Sigmoid colon (tissue), 7 donors: ENCODE measurements around the gene PSME3IP1. TPM values are rescaled to one million over a fixed set of nuclear protein-coding genes. Genes with fewer than 3 reads are reported as not detected.

ENCODE experiments used
- DNase-seq: peaks from one replicate; pipeline ENCODE4 v3.0.0-alpha.2; 2019
- H3K27ac ChIP-seq, 4 donors: fragments of 200-600 bp; sonication (generic); one replicate each; pipeline ENCODE4 v1.5.1; 2016 to 2019; ENCODE audit warnings: mild to moderate bottlenecking in 1 of 4
- H3K27me3 ChIP-seq, 3 donors: fragments of 200-600 bp; sonication (generic); one replicate each; pipeline ENCODE4 v1.5.1; 2019; ENCODE audit warnings: mild to moderate bottlenecking in 1 of 3
- H3K36me3 ChIP-seq, 4 donors: fragments of 200-600 bp; sonication (generic); one replicate each; pipeline ENCODE4 v1.5.1; 2016 to 2019
- H3K4me1 ChIP-seq, 4 donors: fragments of 200-600 bp; sonication (generic); one replicate each; pipeline ENCODE4 v1.5.1; 2017 to 2019
- H3K4me3 ChIP-seq, 4 donors: fragments of 200-600 bp; sonication (generic); one replicate each; pipeline ENCODE4 v1.5.1; 2017 to 2019; ENCODE audit warnings: mild to moderate bottlenecking in 2 of 4, moderate library complexity in 1 of 4
- H3K9me3 ChIP-seq, 4 donors: fragments of 200-600 bp in 3 of 4; sonication (generic) in 3 of 4; one replicate each; pipeline versions ENCODE4 v1.5.1 to v1.6.1; 2013 to 2019
- CTCF ChIP-seq, 4 experiments: fragments of 450-650 bp in 3 of 4; fragments of 200-600 bp in 1 of 4; IDR thresholded peaks; one replicate each; pipeline ENCODE4 v1.5.1; 2016 to 2019; ENCODE audit warnings: antibody characterized with exemption in 4 of 4, mild to moderate bottlenecking in 3 of 4, moderate library complexity in 2 of 4
- EP300 ChIP-seq, 4 donors: sonication (generic); formaldehyde crosslinking; IDR thresholded peaks; one replicate each; pipeline ENCODE4 v1.6.1; 2017; ENCODE audit warnings: antibody characterized with exemption in 4 of 4
- POLR2A ChIP-seq, 2 donors: fragments of 450-650 bp; IDR thresholded peaks; one replicate each; pipeline ENCODE4 v1.6.1; 2016; ENCODE audit warnings: antibody characterized with exemption in 2 of 2, mild to moderate bottlenecking in 2 of 2, moderate library complexity in 2 of 2
- POLR2AphosphoS5 ChIP-seq, 4 donors: sonication (generic); formaldehyde crosslinking; IDR thresholded peaks; one replicate each; pipeline ENCODE4 v1.6.1; 2017; ENCODE audit warnings: antibody characterized with exemption in 4 of 4
- WGBS, 2 donors: extraction: QIAGEN DNeasy Blood & Tissue Kit; methylation state at CpG; one replicate each; pipeline ENCODE4 v1.1.7; 2013; 5-methylcytosine and 5-hydroxymethylcytosine counted together
- intact Hi-C: fragments of 100-400 bp; cut with DNase I; formaldehyde crosslinking; loops from one replicate; pipeline ENCODE4 v1.15.1; 2023
- polyA plus RNA-seq, 3 donors: library from polyadenylated mRNA; stranded (reverse); fragments of 200-250 nt; gene quantifications; one replicate each; pipeline ENCODE4 v1.2.3, GENCODE V29; 2013
- total RNA-seq, 4 donors: library from RNA; depleted of rRNA; stranded (reverse); fragments of >200 nt; gene quantifications; one replicate each; pipeline ENCODE4 v1.1.0, GENCODE V29; 2016
- donor health status: healthy with polysubstance abuse.
- donor health status: Bipolar disorder and iron deficiency.
- donor health status: healthy.

The PSME3IP1 gene
- total and polyA plus RNA-seq, 7 donors: 60.1 to 81.3 (median 73.9) TPM

- Histone ChIP-seq H3K9me3 (no peaks in the 10 kb centered on the region), H3K27ac (no peak overlapping the region), H3K36me3 (no peaks in the 10 kb centered on the region), H3K4me1 (no peaks in the 10 kb centered on the region), H3K4me3 (no peak overlapping the region), H3K27me3 (no peaks in the 10 kb centered on the region)
- DNase-seq: no peak
- WGBS, 2 donors: 92 to 93% methylated on average over 7 of the region's 7 CpGs
- intact Hi-C loops: no loop called here
- TF ChIP-seq POLR2AphosphoS5 (IDR thresholded peaks at IDR 0.05): no peak
- no peak for TF ChIP-seq CTCF (IDR thresholded peaks at IDR 0.05)
- TF ChIP-seq POLR2A (IDR thresholded peaks at IDR 0.05): no peak
- no peak for TF ChIP-seq EP300 (IDR thresholded peaks at IDR 0.05)
Measured at GRCh38 chr16:57105184-57105583, 80.7 kb downstream of the PSME3IP1 start.

GRCh38 chr16:57104706-57105105, 81.1 kb downstream of the PSME3IP1 start:
- Histone ChIP-seq H3K36me3 (no peaks in the 10 kb centered on the region), H3K4me1 (no peaks in the 10 kb centered on the region), H3K27ac (no peak overlapping the region), H3K9me3 (no peaks in the 10 kb centered on the region), H3K27me3 (no peaks in the 10 kb centered on the region), H3K4me3 (no peak overlapping the region)
- intact Hi-C loops: no loop called here
- TF ChIP-seq CTCF (IDR thresholded peaks at IDR 0.05): no peak
- no peak for TF ChIP-seq EP300 (IDR thresholded peaks at IDR 0.05)
- no peak for TF ChIP-seq POLR2AphosphoS5 (IDR thresholded peaks at IDR 0.05)
- TF ChIP-seq POLR2A (IDR thresholded peaks at IDR 0.05): no peak
- 66 to 75% methylated on average over 3 of the region's 3 CpGs for WGBS, 2 donors
- no peak for DNase-seq

- Histone ChIP-seq H3K4me1 (peaks cover 0 to 2% (median 0%) of the 10 kb centered on the region in 4 donors), H3K27me3 (no peaks in the 10 kb centered on the region), H3K36me3 (no peaks in the 10 kb centered on the region), H3K27ac (no peak overlapping the region), H3K9me3 (no peaks in the 10 kb centered on the region), H3K4me3 (no peak overlapping the region)
- WGBS, 2 donors: 84 to 86% methylated on average over 16 of the region's 16 CpGs
- no peak for DNase-seq
- TF ChIP-seq POLR2A (IDR thresholded peaks at IDR 0.05) (no peak), POLR2AphosphoS5 (IDR thresholded peaks at IDR 0.05) (no peak), CTCF (IDR thresholded peaks at IDR 0.05) (no peak), EP300 (IDR thresholded peaks at IDR 0.05) (no peak)
- intact Hi-C loops: no loop called here
Measured at GRCh38 chr16:57102888-57103851, 82.7 kb downstream of the PSME3IP1 start.

Other genes starting within 250 kb of the PSME3IP1 start
- under 1 TPM in 2 of 4 donors, not detected in 2; 0.36 to 0.55 TPM for gene CETP, start 224.1 kb downstream of the PSME3IP1 start, total RNA-seq
- gene CETP, start 224.1 kb downstream of the PSME3IP1 start, polyA plus RNA-seq: 1 to 10 TPM in 2 of 3 donors, not detected in 1; 1.2 to 2.1 TPM
- 10 to 100 TPM in 3 of 4 donors, 1 to 10 TPM in 1; 9.5 to 37.7 (median 16.0) TPM for gene NLRC5, start 196.5 kb downstream of the PSME3IP1 start, total RNA-seq
- 100 to 1,000 TPM in 1 of 3 donors, 10 to 100 TPM in 2; 13.8 to 119 (median 24.0) TPM for gene NLRC5, start 196.5 kb downstream of the PSME3IP1 start, polyA plus RNA-seq
- 10 to 100 TPM; 22.9 to 59.9 (median 25.4) TPM for gene CPNE2, start 93.5 kb downstream of the PSME3IP1 start, total RNA-seq
- gene CPNE2, start 93.5 kb downstream of the PSME3IP1 start, polyA plus RNA-seq: 10 to 100 TPM; 60.7 to 75.1 (median 66.6) TPM
- 10 to 100 TPM; 30.6 to 42.7 (median 34.1) TPM for gene RSPRY1, start 290 bp upstream of the PSME3IP1 start, total RNA-seq
- gene RSPRY1, start 290 bp upstream of the PSME3IP1 start, polyA plus RNA-seq: 10 to 100 TPM; 12.6 to 17.8 (median 16.6) TPM
- 10 to 100 TPM; 64.7 to 85.6 (median 74.4) TPM for gene ARL2BP, start 59.2 kb upstream of the PSME3IP1 start, total RNA-seq
- 10 to 100 TPM; 28.6 to 39.0 (median 36.8) TPM for gene ARL2BP, start 59.2 kb upstream of the PSME3IP1 start, polyA plus RNA-seq
- 1 to 10 TPM in 3 of 4 donors, under 1 TPM in 1; 0.99 to 4.7 (median 2.8) TPM for gene PLLP, start 98.6 kb upstream of the PSME3IP1 start, total RNA-seq
- 10 to 100 TPM in 1 of 3 donors, 1 to 10 TPM in 2; 4.2 to 10.2 (median 8.0) TPM for gene PLLP, start 98.6 kb upstream of the PSME3IP1 start, polyA plus RNA-seq
- not detected for gene CCL22, start 172.7 kb upstream of the PSME3IP1 start, total RNA-seq
- gene CCL22, start 172.7 kb upstream of the PSME3IP1 start, polyA plus RNA-seq: 1 to 10 TPM in 1 of 3 donors, not detected in 2; 2.9 TPM
- gene CX3CL1, start 186.5 kb upstream of the PSME3IP1 start, total RNA-seq: 10 to 100 TPM in 1 of 4 donors, 1 to 10 TPM in 3; 3.5 to 18.6 (median 6.7) TPM
- gene CX3CL1, start 186.5 kb upstream of the PSME3IP1 start, polyA plus RNA-seq: 10 to 100 TPM in 1 of 3 donors, under 1 TPM in 2; 0.23 to 11.1 (median 0.60) TPM
- not detected for gene CCL17, start 218.7 kb upstream of the PSME3IP1 start, total RNA-seq
- gene CCL17, start 218.7 kb upstream of the PSME3IP1 start, polyA plus RNA-seq: 1 to 10 TPM in 1 of 3 donors, not detected in 2; 7.6 TPM